ENCODE results near the gene SMG9.

SMG9 gene

DNA sequence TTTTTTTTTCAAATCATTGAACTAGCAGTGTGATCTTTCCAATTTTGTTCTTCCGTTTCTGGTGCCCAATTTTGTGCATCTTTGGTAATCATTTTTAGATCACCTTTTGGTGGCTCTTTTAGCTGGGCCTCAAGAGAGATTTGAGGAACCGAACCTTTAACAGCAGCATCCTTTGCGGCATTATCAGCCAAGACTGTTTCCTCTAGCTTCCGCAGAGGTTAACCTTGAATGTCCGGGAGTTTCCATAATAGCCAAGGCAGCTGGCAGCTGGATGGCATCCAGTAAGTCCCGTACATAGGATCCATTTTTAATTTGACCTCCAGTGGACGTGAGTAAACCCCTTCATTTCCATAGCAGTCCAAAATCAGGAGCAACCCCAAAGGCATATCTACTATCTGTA is 29.3 kb downstream of the SMG9 start:
- TF ChIP-seq CEBPB (IDR thresholded peaks at IDR 0.05) = no peak
- TF ChIP-seq EP300 (IDR thresholded peaks at IDR 0.05; ENCODE audit: borderline replicate concordance) = no peak
- TF ChIP-seq TCF12 (IDR thresholded peaks at IDR 0.05; ENCODE audit: low read depth) = no peak

GRCh38 chr19:43724896-43725295 is 29.9 kb downstream of the SMG9 start:
- TF ChIP-seq TEAD4 (IDR thresholded peaks at IDR 0.05) (no peak), TAF1 (IDR thresholded peaks at IDR 0.05; ENCODE audit: low read depth) (no peak), CEBPB (IDR thresholded peaks at IDR 0.05) (no peak), TCF12 (IDR thresholded peaks at IDR 0.05; ENCODE audit: low read depth) (no peak), EGR1 (IDR thresholded peaks at IDR 0.05) (no peak), USF1 (IDR thresholded peaks at IDR 0.05) (no peak), EP300 (IDR thresholded peaks at IDR 0.05; ENCODE audit: borderline replicate concordance) (no peak), FOXM1 (IDR thresholded peaks at IDR 0.05; ENCODE audit: borderline replicate concordance, low read depth) (no peak), CREB1 (IDR thresholded peaks at IDR 0.05; ENCODE audit: low read depth) (no peak), YY1 (IDR thresholded peaks at IDR 0.05; ENCODE audit: low read depth) (no peak), RAD21 (IDR thresholded peaks at IDR 0.05; ENCODE audit: low read depth) (no peak), ZBTB7A (IDR thresholded peaks at IDR 0.05; ENCODE audit: low read depth) (no peak), NFIC (IDR thresholded peaks at IDR 0.05) (no peak)
- TF ChIP-seq, protein P1, sequence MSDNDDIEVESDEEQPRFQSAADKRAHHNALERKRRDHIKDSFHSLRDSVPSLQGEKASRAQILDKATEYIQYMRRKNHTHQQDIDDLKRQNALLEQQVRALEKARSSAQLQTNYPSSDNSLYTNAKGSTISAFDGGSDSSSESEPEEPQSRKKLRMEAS (IDR thresholded peaks at IDR 0.05) = no peak
- TF ChIP-seq, protein P2, sequence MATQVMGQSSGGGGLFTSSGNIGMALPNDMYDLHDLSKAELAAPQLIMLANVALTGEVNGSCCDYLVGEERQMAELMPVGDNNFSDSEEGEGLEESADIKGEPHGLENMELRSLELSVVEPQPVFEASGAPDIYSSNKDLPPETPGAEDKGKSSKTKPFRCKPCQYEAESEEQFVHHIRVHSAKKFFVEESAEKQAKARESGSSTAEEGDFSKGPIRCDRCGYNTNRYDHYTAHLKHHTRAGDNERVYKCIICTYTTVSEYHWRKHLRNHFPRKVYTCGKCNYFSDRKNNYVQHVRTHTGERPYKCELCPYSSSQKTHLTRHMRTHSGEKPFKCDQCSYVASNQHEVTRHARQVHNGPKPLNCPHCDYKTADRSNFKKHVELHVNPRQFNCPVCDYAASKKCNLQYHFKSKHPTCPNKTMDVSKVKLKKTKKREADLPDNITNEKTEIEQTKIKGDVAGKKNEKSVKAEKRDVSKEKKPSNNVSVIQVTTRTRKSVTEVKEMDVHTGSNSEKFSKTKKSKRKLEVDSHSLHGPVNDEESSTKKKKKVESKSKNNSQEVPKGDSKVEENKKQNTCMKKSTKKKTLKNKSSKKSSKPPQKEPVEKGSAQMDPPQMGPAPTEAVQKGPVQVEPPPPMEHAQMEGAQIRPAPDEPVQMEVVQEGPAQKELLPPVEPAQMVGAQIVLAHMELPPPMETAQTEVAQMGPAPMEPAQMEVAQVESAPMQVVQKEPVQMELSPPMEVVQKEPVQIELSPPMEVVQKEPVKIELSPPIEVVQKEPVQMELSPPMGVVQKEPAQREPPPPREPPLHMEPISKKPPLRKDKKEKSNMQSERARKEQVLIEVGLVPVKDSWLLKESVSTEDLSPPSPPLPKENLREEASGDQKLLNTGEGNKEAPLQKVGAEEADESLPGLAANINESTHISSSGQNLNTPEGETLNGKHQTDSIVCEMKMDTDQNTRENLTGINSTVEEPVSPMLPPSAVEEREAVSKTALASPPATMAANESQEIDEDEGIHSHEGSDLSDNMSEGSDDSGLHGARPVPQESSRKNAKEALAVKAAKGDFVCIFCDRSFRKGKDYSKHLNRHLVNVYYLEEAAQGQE (IDR thresholded peaks at IDR 0.05; ENCODE audit: low read depth) = no peak

GRCh38 chr19:43723588-43723987 is 31.2 kb downstream of the SMG9 start:
- TF ChIP-seq YY1 (IDR thresholded peaks at IDR 0.05; ENCODE audit: low read depth) = no peak
- no peak for TF ChIP-seq NFIC (IDR thresholded peaks at IDR 0.05)
- peak; percentile 38 for TF ChIP-seq RAD21 (IDR thresholded peaks at IDR 0.05; ENCODE audit: low read depth)

DNA sequence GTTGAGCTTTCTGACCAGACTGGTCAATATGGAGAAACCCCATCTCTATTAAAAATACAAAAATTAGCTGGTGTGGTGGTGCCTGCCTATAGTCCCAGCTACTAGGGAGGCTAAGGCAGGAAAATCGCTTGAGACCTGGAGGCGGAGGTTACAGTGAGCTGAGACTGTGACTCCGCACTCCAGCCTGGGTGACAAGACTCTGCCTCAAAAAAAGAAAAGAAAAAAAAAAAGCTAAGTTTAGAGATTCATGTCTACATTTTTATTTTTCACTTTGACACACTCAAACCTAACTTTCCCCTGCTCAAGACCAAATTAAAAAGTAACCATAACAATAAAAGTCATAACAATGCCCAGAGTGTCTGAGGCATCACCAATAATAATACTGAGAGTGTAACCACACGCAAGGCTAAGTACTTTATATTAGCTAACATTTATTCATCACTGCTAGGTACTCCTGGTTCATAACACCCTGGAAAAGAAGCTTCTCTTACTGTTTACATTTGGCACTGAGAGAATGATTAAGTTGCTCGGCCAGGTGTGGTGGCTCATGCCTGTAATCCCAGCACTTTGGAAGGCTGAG is 33.2 kb downstream of the SMG9 start:
- TF ChIP-seq RAD21 (IDR thresholded peaks at IDR 0.05; ENCODE audit: low read depth) = no peak
- TF ChIP-seq FOXM1 (IDR thresholded peaks at IDR 0.05; ENCODE audit: borderline replicate concordance, low read depth) = no peak
- no peak for TF ChIP-seq TCF12 (IDR thresholded peaks at IDR 0.05; ENCODE audit: low read depth)
- TF ChIP-seq ZBTB7A (IDR thresholded peaks at IDR 0.05; ENCODE audit: low read depth) = no peak
- TF ChIP-seq, protein P1 (IDR thresholded peaks at IDR 0.05) = no peak
- TF ChIP-seq EP300 (IDR thresholded peaks at IDR 0.05; ENCODE audit: borderline replicate concordance) = no peak
- TF ChIP-seq YY1 (IDR thresholded peaks at IDR 0.05; ENCODE audit: low read depth) = no peak
- TF ChIP-seq TAF1 (IDR thresholded peaks at IDR 0.05; ENCODE audit: low read depth) = no peak
- TF ChIP-seq TEAD4 (IDR thresholded peaks at IDR 0.05) = no peak
- TF ChIP-seq CREB1 (IDR thresholded peaks at IDR 0.05; ENCODE audit: low read depth) = no peak
- TF ChIP-seq NFIC (IDR thresholded peaks at IDR 0.05) = no peak
- TF ChIP-seq CEBPB (IDR thresholded peaks at IDR 0.05) = no peak
- TF ChIP-seq, protein P2 (IDR thresholded peaks at IDR 0.05; ENCODE audit: low read depth) = no peak
- TF ChIP-seq USF1 (IDR thresholded peaks at IDR 0.05) = no peak
- no peak for TF ChIP-seq EGR1 (IDR thresholded peaks at IDR 0.05)

GRCh38 chr19:43720936-43721335 is 33.8 kb downstream of the SMG9 start:
- TF ChIP-seq CREB1 (IDR thresholded peaks at IDR 0.05; ENCODE audit: low read depth) (no peak), EGR1 (IDR thresholded peaks at IDR 0.05) (no peak), ZBTB7A (IDR thresholded peaks at IDR 0.05; ENCODE audit: low read depth) (no peak), TAF1 (IDR thresholded peaks at IDR 0.05; ENCODE audit: low read depth) (no peak), CEBPB (IDR thresholded peaks at IDR 0.05) (no peak)

DNA sequence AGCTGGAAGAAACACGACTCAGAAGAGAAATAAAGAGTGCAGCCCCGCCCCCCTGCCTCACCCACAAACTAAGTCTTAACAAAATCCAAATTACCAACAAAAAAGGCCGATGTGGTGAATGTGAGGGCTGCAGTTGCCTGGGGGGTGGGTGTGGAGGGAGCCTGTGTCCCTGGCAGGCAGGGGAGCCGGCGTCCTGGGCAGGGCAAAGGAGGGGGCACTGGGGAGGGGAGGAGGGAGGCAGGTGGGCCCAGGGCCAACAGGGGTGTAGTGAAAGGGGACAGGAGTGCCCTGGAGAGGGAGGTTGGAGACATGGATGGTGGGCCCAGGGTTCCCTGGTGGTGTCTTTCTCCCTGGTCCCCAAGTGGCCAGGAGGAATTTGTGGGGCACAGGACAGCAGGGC is 34.8 kb downstream of the SMG9 start:
- no peak for TF ChIP-seq CREB1 (IDR thresholded peaks at IDR 0.05; ENCODE audit: low read depth)

- TF ChIP-seq CEBPB (IDR thresholded peaks at IDR 0.05) (no peak), NFIC (IDR thresholded peaks at IDR 0.05) (no peak), RAD21 (IDR thresholded peaks at IDR 0.05; ENCODE audit: low read depth) (no peak), EGR1 (IDR thresholded peaks at IDR 0.05) (no peak), ZBTB7A (IDR thresholded peaks at IDR 0.05; ENCODE audit: low read depth) (no peak), USF1 (IDR thresholded peaks at IDR 0.05) (no peak)
- TF ChIP-seq, protein P1 (IDR thresholded peaks at IDR 0.05) = no peak
These were observed 35.3 kb downstream of the SMG9 start for GRCh38 chr19:43719378-43719868.
